Measurements from ENCODE around the gene IPO13. TPM values are rescaled to one million over a fixed set of nuclear protein-coding genes. Genes with fewer than 3 reads are reported as not detected.

The IPO13 gene
- polyA plus RNA-seq, 1 of the 3 experiments (the other 2 are of a cell fraction), result 15.5 TPM

DNA sequence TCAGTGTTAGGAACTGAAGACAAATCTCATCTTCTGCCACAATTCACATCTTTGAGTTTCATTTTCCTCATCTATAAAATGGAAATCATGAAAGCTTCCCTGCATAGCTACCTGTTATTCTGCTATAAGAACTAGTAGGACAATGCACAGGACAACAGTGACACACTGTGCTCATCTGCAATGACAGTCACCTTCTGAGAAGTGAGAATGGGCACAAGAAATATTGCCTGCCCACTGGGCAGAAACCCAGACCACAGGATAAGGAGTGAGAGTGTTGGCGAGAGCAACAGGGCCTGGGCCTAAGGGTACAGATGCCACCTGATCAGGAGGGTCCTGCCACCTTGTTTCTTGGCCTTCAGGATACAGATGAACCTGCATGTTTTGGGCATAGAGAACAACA is 36.4 kb upstream of the IPO13 start:
- Histone ChIP-seq H3K9me3 (no peaks in the 10 kb centered on the region), H3K36me3 (replicated peaks in 1 of 2; ENCODE audit: control insufficient read depth in 1 of 2, insufficient read depth in 2 of 2, low read length in 1 of 2) (peaks cover 0 to 4% of the 10 kb centered on the region in 2 experiments), H3K4me2 (no peak overlapping the region), H3K4me3 (ENCODE audit: low read depth in 2 of 2, low read length in 1 of 2) (no peak overlapping the region), H3K27me3 (ENCODE audit: insufficient read depth) (no peaks in the 10 kb centered on the region), H3K79me2 (ENCODE audit: insufficient read depth) (no peaks in the 10 kb centered on the region), H4K20me1 (ENCODE audit: insufficient read depth) (no peaks in the 10 kb centered on the region), H3K9ac (no peak overlapping the region), H3K9me2 (no peaks in the 10 kb centered on the region), H2AFZ (ENCODE audit: low read depth) (no peak overlapping the region), H3K27ac (ENCODE audit: low read depth in 2 of 2, low read length in 1 of 2) (peak overlapping the region in 1 of 2 experiments; percentile 60; a peak in 1 of 4 replicates), H3K4me1 (ENCODE audit: control insufficient read depth in 1 of 2, insufficient read depth in 2 of 2, low read depth in 1 of 2, low read length in 1 of 2) (peaks cover 14 to 43% of the 10 kb centered on the region in 2 experiments; a peak in 3 of 4 replicates), H3F3A (replicated peaks; ENCODE audit: insufficient read depth) (no peaks in the 10 kb centered on the region)
- POLR2A ChIA-PET, result no interaction called here
- WGBS (ENCODE audit: low lambda C conversion rate), result 89% methylated on average over 1 of the region's 1 CpG
- CTCF ChIA-PET, result interaction anchor here (1.0 to 16.3 kb wide), 4 partner anchors 20 to 145 kb away, joined by 3 to 175 read pairs (median 16); partner anchors contain the start of gene ARTN
- no peak for DNase-seq
- TF ChIP-seq RCOR1 (IDR thresholded peaks at IDR 0.05; ENCODE audit: low read length) (no peak), RAD21 (IDR thresholded peaks at IDR 0.05; ENCODE audit: low read length) (peak; percentile 23; the same call in 1 of the 2 replicates)

DNA sequence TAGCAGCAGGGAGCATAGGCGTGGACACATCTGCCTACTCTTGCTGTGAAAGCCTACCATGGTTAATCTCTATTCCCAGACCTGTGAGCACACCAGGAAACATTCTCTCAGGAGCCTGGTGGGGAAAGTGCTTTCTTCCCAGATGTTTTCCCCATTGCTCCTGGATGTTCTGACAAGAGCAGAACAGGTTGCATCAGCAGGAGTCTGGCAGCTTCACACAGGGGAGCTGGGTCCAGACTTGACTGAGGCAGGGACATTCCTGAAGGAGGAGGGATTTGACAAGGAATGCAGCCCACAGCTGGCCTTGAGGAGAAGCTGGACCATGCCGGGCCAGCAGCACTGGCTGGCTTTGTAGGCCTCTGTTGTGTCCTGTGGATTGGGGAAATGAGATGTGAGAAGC is 34.1 kb upstream of the IPO13 start:
- Histone ChIP-seq H3K9me2 (no peaks in the 10 kb centered on the region), H3F3A (replicated peaks; ENCODE audit: insufficient read depth) (peaks cover 7% of the 10 kb centered on the region), H3K9ac (no peak overlapping the region), H3K27ac (ENCODE audit: low read depth in 2 of 2, low read length in 1 of 2) (peak overlapping the region in 1 of 2 experiments; percentile 82; a peak in 2 of 4 replicates), H3K4me2 (no peak overlapping the region), H3K36me3 (replicated peaks in 1 of 2; ENCODE audit: control insufficient read depth in 1 of 2, insufficient read depth in 2 of 2, low read length in 1 of 2) (peaks cover 0 to 4% of the 10 kb centered on the region in 2 experiments), H3K79me2 (ENCODE audit: insufficient read depth) (no peaks in the 10 kb centered on the region), H4K20me1 (ENCODE audit: insufficient read depth) (no peaks in the 10 kb centered on the region), H3K4me3 (ENCODE audit: low read depth in 2 of 2, low read length in 1 of 2) (no peak overlapping the region), H3K4me1 (ENCODE audit: control insufficient read depth in 1 of 2, insufficient read depth in 2 of 2, low read depth in 1 of 2, low read length in 1 of 2) (peaks cover 14 to 43% of the 10 kb centered on the region in 2 experiments; a peak in 3 of 4 replicates), H3K9me3 (no peaks in the 10 kb centered on the region), H3K27me3 (ENCODE audit: insufficient read depth) (no peaks in the 10 kb centered on the region), H2AFZ (ENCODE audit: low read depth) (no peak overlapping the region)
- POLR2A ChIA-PET, result interaction anchor here (1.0 to 1.9 kb wide), 4 partner anchors 13 to 58 kb away, joined by 3 to 6 read pairs (median 4); partner anchors contain the start of gene DPH2
- TF ChIP-seq, protein P1, sequence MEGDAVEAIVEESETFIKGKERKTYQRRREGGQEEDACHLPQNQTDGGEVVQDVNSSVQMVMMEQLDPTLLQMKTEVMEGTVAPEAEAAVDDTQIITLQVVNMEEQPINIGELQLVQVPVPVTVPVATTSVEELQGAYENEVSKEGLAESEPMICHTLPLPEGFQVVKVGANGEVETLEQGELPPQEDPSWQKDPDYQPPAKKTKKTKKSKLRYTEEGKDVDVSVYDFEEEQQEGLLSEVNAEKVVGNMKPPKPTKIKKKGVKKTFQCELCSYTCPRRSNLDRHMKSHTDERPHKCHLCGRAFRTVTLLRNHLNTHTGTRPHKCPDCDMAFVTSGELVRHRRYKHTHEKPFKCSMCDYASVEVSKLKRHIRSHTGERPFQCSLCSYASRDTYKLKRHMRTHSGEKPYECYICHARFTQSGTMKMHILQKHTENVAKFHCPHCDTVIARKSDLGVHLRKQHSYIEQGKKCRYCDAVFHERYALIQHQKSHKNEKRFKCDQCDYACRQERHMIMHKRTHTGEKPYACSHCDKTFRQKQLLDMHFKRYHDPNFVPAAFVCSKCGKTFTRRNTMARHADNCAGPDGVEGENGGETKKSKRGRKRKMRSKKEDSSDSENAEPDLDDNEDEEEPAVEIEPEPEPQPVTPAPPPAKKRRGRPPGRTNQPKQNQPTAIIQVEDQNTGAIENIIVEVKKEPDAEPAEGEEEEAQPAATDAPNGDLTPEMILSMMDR (IDR thresholded peaks at IDR 0.05), result no peak
- TF ChIP-seq SMC3 (IDR thresholded peaks at IDR 0.05; ENCODE audit: low read depth, low read length) (no peak), SIN3A (IDR thresholded peaks at IDR 0.05; ENCODE audit: borderline replicate concordance, low read depth, low read length) (no peak), FOXM1 (IDR thresholded peaks at IDR 0.05; ENCODE audit: low read depth) (no peak), JUND (IDR thresholded peaks at IDR 0.05) (no peak), CHD2 (IDR thresholded peaks at IDR 0.05; ENCODE audit: low read length, partially characterized antibody) (no peak), MXI1 (IDR thresholded peaks at IDR 0.05; ENCODE audit: low read depth, low read length) (no peak), TAF1 (IDR thresholded peaks at IDR 0.05; ENCODE audit: borderline replicate concordance, low read depth, low read length) (no peak), NRF1 (IDR thresholded peaks at IDR 0.05; ENCODE audit: low read depth, low read length) (no peak), TCF12 (IDR thresholded peaks at IDR 0.05) (no peak), RCOR1 (IDR thresholded peaks at IDR 0.05; ENCODE audit: low read length) (no peak), NFIC (IDR thresholded peaks at IDR 0.05; ENCODE audit: borderline replicate concordance) (no peak), YY1 (IDR thresholded peaks at IDR 0.05; ENCODE audit: low read depth) (no peak), ELF1 (IDR thresholded peaks at IDR 0.05) (no peak)
- TF ChIP-seq, protein P2, sequence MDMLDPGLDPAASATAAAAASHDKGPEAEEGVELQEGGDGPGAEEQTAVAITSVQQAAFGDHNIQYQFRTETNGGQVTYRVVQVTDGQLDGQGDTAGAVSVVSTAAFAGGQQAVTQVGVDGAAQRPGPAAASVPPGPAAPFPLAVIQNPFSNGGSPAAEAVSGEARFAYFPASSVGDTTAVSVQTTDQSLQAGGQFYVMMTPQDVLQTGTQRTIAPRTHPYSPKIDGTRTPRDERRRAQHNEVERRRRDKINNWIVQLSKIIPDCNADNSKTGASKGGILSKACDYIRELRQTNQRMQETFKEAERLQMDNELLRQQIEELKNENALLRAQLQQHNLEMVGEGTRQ (IDR thresholded peaks at IDR 0.05; ENCODE audit: borderline replicate concordance, low read depth, low read length), result no peak
- TF ChIP-seq, protein P3, sequence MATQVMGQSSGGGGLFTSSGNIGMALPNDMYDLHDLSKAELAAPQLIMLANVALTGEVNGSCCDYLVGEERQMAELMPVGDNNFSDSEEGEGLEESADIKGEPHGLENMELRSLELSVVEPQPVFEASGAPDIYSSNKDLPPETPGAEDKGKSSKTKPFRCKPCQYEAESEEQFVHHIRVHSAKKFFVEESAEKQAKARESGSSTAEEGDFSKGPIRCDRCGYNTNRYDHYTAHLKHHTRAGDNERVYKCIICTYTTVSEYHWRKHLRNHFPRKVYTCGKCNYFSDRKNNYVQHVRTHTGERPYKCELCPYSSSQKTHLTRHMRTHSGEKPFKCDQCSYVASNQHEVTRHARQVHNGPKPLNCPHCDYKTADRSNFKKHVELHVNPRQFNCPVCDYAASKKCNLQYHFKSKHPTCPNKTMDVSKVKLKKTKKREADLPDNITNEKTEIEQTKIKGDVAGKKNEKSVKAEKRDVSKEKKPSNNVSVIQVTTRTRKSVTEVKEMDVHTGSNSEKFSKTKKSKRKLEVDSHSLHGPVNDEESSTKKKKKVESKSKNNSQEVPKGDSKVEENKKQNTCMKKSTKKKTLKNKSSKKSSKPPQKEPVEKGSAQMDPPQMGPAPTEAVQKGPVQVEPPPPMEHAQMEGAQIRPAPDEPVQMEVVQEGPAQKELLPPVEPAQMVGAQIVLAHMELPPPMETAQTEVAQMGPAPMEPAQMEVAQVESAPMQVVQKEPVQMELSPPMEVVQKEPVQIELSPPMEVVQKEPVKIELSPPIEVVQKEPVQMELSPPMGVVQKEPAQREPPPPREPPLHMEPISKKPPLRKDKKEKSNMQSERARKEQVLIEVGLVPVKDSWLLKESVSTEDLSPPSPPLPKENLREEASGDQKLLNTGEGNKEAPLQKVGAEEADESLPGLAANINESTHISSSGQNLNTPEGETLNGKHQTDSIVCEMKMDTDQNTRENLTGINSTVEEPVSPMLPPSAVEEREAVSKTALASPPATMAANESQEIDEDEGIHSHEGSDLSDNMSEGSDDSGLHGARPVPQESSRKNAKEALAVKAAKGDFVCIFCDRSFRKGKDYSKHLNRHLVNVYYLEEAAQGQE (IDR thresholded peaks at IDR 0.05; ENCODE audit: low read depth, low read length), result no peak
- TF ChIP-seq, protein P4, sequence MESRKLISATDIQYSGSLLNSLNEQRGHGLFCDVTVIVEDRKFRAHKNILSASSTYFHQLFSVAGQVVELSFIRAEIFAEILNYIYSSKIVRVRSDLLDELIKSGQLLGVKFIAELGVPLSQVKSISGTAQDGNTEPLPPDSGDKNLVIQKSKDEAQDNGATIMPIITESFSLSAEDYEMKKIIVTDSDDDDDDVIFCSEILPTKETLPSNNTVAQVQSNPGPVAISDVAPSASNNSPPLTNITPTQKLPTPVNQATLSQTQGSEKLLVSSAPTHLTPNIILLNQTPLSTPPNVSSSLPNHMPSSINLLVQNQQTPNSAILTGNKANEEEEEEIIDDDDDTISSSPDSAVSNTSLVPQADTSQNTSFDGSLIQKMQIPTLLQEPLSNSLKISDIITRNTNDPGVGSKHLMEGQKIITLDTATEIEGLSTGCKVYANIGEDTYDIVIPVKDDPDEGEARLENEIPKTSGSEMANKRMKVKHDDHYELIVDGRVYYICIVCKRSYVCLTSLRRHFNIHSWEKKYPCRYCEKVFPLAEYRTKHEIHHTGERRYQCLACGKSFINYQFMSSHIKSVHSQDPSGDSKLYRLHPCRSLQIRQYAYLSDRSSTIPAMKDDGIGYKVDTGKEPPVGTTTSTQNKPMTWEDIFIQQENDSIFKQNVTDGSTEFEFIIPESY (IDR thresholded peaks at IDR 0.05; ENCODE audit: borderline replicate concordance, low read depth), result no peak
- CTCF ChIA-PET, result interaction anchor here (0.8 to 16.3 kb wide), 5 partner anchors 10 to 148 kb away, joined by 3 to 175 read pairs (median 4); partner anchors contain the start of gene ARTN
- 100% methylated on average over 1 of the region's 2 CpGs for WGBS (ENCODE audit: low lambda C conversion rate)
- no peak for DNase-seq

Measured in SK-N-SH (cell line).